Right lobe of liver (tissue), 4 donors: Measurements from ENCODE around the gene KCNJ6.

ENCODE experiments used
- CTCF ChIP-seq, 4 donors: fragments of 200-600 bp in 3 of 4; fragments of 450-650 bp in 1 of 4; IDR thresholded peaks; one replicate each; pipeline versions ENCODE4 v1.5.1 to v1.8.0; 2016 to 2022; ENCODE audit warnings: antibody characterized with exemption in 4 of 4, mild to moderate bottlenecking in 2 of 4
- POLR2A ChIP-seq: fragments of 450-650 bp; IDR thresholded peaks from one replicate; pipeline ENCODE4 v1.6.1; 2017; ENCODE audit warnings: antibody characterized with exemption, mild to moderate bottlenecking
- donor health status: DM: no; HTN: no; CAD: no.
- donor health status: DM: no; HTN: no; CAD: no.
- donor health status: DM: no; HTN: yes; CAD: no.

- no peak for TF ChIP-seq CTCF (IDR thresholded peaks at IDR 0.05)
- TF ChIP-seq POLR2A, result no peak
Observed at GRCh38 chr21:37626320-37626719, 289.9 kb downstream of the KCNJ6 start.
